Heart left ventricle (tissue), 16 donors: ENCODE results near the gene EIF2B2. TPM values are rescaled to one million over a fixed set of nuclear protein-coding genes. Genes with fewer than 3 reads are reported as not detected.

Experiments
- ATAC-seq, 4 donors: fragments of 200-7000 bp; cut with Tn5 transposase; one replicate each; pipeline ENCODE4 v1.9.1; 2020 to 2022; ENCODE audit warnings: moderate library complexity in 4 of 4, mild to moderate bottlenecking in 3 of 4, moderate number of reproducible peaks in 1 of 4
- DNase-seq, 5 donors: peaks; one replicate each; pipeline ENCODE4 v3.0.0-alpha.2; 2020
- H3K27ac ChIP-seq, 12 donors: fragments of 200-600 bp; sonication (generic) in 4 of 12; one replicate each; pipeline versions ENCODE4 v1.5.0 to v1.8.0; 2016 to 2022; ENCODE audit warnings: mild to moderate bottlenecking in 2 of 12
- H3K27me3 ChIP-seq, 9 donors: fragments of 200-600 bp; sonication (generic) in 2 of 9; one replicate each; pipeline versions ENCODE4 v1.5.1 to v1.8.0; 2016 to 2022; ENCODE audit warnings: mild to moderate bottlenecking in 3 of 9
- H3K36me3 ChIP-seq, 9 donors: fragments of 200-600 bp; sonication (generic) in 2 of 9; one replicate each; pipeline versions ENCODE4 v1.5.0 to v1.8.0; 2018 to 2022; ENCODE audit warnings: mild to moderate bottlenecking in 2 of 9
- H3K4me1 ChIP-seq, 12 donors: fragments of 200-600 bp; sonication (generic) in 4 of 12; one replicate each; pipeline versions ENCODE4 v1.5.0 to v1.8.0; 2016 to 2022; ENCODE audit warnings: mild to moderate bottlenecking in 3 of 12
- H3K4me3 ChIP-seq, 12 donors: fragments of 200-600 bp; sonication (generic) in 4 of 12; one replicate each; pipeline versions ENCODE4 v1.5.0 to v1.8.0; 2017 to 2022; ENCODE audit warnings: mild to moderate bottlenecking in 9 of 12, moderate library complexity in 4 of 12
- H3K9me3 ChIP-seq, 12 donors: fragments of 200-600 bp; sonication (generic) in 4 of 12; one replicate each; pipeline versions ENCODE4 v1.5.0 to v1.8.0; 2016 to 2022; ENCODE audit warnings: mild to moderate bottlenecking in 1 of 12
- CTCF ChIP-seq, 12 donors: fragments of 200-600 bp; sonication (generic) in 4 of 12; IDR thresholded peaks; one replicate each; pipeline versions ENCODE4 v1.5.0 to v1.8.0; 2018 to 2022; ENCODE audit warnings: antibody characterized with exemption in 12 of 12, mild to moderate bottlenecking in 5 of 12
- POLR2A ChIP-seq, 2 donors: fragments of 450-650 bp; IDR thresholded peaks; one replicate each; pipeline ENCODE4 v1.6.1; 2017; ENCODE audit warnings: antibody characterized with exemption in 2 of 2, mild to moderate bottlenecking in 2 of 2, moderate library complexity in 2 of 2
- WGBS, 4 donors: extraction: QIAGEN DNeasy Blood & Tissue Kit in 2 of 4; methylation state at CpG; one replicate each; pipeline versions ENCODE4 v1.1.5 to v1.1.7; 2013 to 2018; 5-methylcytosine and 5-hydroxymethylcytosine counted together
- intact Hi-C, 10 donors: fragments of 100-400 bp; cut with DNase I; formaldehyde crosslinking; loops; one replicate each; pipeline versions ENCODE4 v1.11.1 to v1.14.2; 2022
- polyA plus RNA-seq, 2 donors: library from polyadenylated mRNA; stranded (reverse); fragments of 200-250 nt; gene quantifications; one replicate each; pipeline ENCODE4 v1.2.3, GENCODE V29; 2013
- total RNA-seq, 9 donors: library from RNA; depleted of rRNA in 2 of 9; stranded (reverse); fragments of >200 nt in 2 of 9; fragmentation: NEBNext Ultra II Directional in 3 of 9; extraction: Animal tissue kit (Norgen Biotek cat#: 25700) in 3 of 9; gene quantifications; one replicate each; pipeline versions ENCODE4 v1.1.0 to v1.2.4, GENCODE V29; 2016 to 2023
- donor health status: ischemic (EF 13 %, LVEDD 7.1; RV severe dilation, severe dysfunction).
- donor health status: healthy with polysubstance abuse.
- donor health status: DM: no; HTN: yes; CAD: no.
- donor health status: DM: no; HTN: no; CAD: no.
- donor health status: ischemic (EF 25% LVEDD 6.9; RV normal size, moderate dysfunction).
- donor health status: ischemic (EF 25% LVEDD 5.7; RV mildly dilated, moderate dysfunction).
- donor health status: healthy.
- donor health status: DM: yes; HTN: yes; CAD: no.
- donor health status: ischemic (EF 35%, LVEDD 5.7; RV mildly dilated, moderate dysfunction).
- donor health status: nonischemic (EF 11% LVEDD 7.7; RV severe dilation, severe dysfunction).
- donor health status: DM: yes; HTN: yes; CAD: no.
- donor health status: PGD.
- donor health status: ischemic (EF 29% LVEDD 5.4; RV normal size, mild dysfunction).
- donor health status: nonischemic (EF 23%, LVEDD 6.1; RV moderate dilation, normal function).

Gene EIF2B2
- total and polyA plus RNA-seq, 11 donors, result 16.0 to 68.8 (median 30.3) TPM

- DNase-seq (peak in 1 of 5 donors; percentile 23), ATAC-seq (peak in 2 of 4 donors; percentile 19 to 29)
- Histone ChIP-seq H3K9me3 (no peaks in the 10 kb centered on the region), H3K36me3 (no peaks in the 10 kb centered on the region), H3K4me3 (peak overlapping the region; percentile 51 to 89 (median 70)), H3K27ac (peak overlapping the region in 11 of 12 donors; percentile 36 to 87 (median 76)), H3K4me1 (peaks cover 0 to 60% (median 34%) of the 10 kb centered on the region in 12 donors), H3K27me3 (peaks cover 0 to 9% (median 0%) of the 10 kb centered on the region in 9 donors)
- WGBS, 4 donors, result 7 to 11% (median 8%) methylated on average over 2 to 3 of the region's 3 CpGs
- intact Hi-C loops, result loop anchor here in 1 of 10 donors (5.0 kb wide), 1 partner anchor 47 kb away; the partner anchor contains the start of gene EIF2B2
- TF ChIP-seq CTCF (IDR thresholded peaks at IDR 0.05), result no peak
- TF ChIP-seq POLR2A (IDR thresholded peaks at IDR 0.05), result no peak
These were observed 47.8 kb upstream of the EIF2B2 start for GRCh38 chr14:74954947-74955228.

- H3K27ac ChIP-seq, result peak within 1 kb of the TSS in 11 of 12 donors; percentile 36 to 87 (median 76)
- peak; percentile 73 to 88 (median 79) for DNase-seq
- ATAC-seq, result peak in 3 of 4 donors; percentile 78 to 85 (median 78)
- no peaks in the 10 kb centered on the region for H3K36me3 ChIP-seq
- 4 to 30% (median 6%) methylated on average over 4 to 73 of the region's 73 CpGs for WGBS, 4 donors
- peak within 1 kb of the TSS; percentile 51 to 89 (median 70) for H3K4me3 ChIP-seq
- intact Hi-C loops, result no loop called here
- peaks cover 0 to 9% (median 0%) of the 10 kb centered on the region in 9 donors for H3K27me3 ChIP-seq
- no peaks in the 10 kb centered on the region for H3K9me3 ChIP-seq
- peaks cover 0 to 56% (median 34%) of the 10 kb centered on the region in 12 donors for H3K4me1 ChIP-seq
- TF ChIP-seq CTCF (IDR thresholded peaks at IDR 0.05), result no peak
- TF ChIP-seq POLR2A (IDR thresholded peaks at IDR 0.05), result peak in 1 of 2 donors; percentile 94
These were observed 47.3 kb upstream of the EIF2B2 start, which contains the start of gene PGF for GRCh38 chr14:74955229-74956026. Gene PGF (minus strand): TSS chr14:74955597. CDS start chr14:74955242, 355 bp downstream.

GRCh38 chr14:74956027-74956279 is 46.8 kb upstream of the EIF2B2 start:
- no peak for TF ChIP-seq POLR2A (IDR thresholded peaks at IDR 0.05)
- TF ChIP-seq CTCF (IDR thresholded peaks at IDR 0.05), result no peak
- intact Hi-C loops, result no loop called here
- no peaks in the 10 kb centered on the region for H3K9me3 ChIP-seq
- peak overlapping the region in 10 of 12 donors; percentile 58 to 89 (median 72) for H3K4me3 ChIP-seq
- H3K27ac ChIP-seq, result peak overlapping the region in 3 of 12 donors; percentile 63 to 81 (median 74)
- DNase-seq (no peak), ATAC-seq (no peak)
- peaks cover 0 to 51% (median 32%) of the 10 kb centered on the region in 12 donors for H3K4me1 ChIP-seq
- H3K27me3 ChIP-seq, result peaks cover 0 to 9% (median 0%) of the 10 kb centered on the region in 9 donors
- whole genome bisulfite sequencing, 4 donors, result 74 to 93% (median 82%) methylated on average over 8 to 9 of the region's 9 CpGs
- H3K36me3 ChIP-seq, result no peaks in the 10 kb centered on the region

- no peak overlapping the region for H3K27ac ChIP-seq
- peaks cover 0 to 9% (median 0%) of the 10 kb centered on the region in 9 donors for H3K27me3 ChIP-seq
- WGBS, 4 donors, result 82 to 89% (median 83%) methylated on average over 13 to 24 of the region's 24 CpGs
- intact Hi-C loops, result no loop called here
- H3K9me3 ChIP-seq, result no peaks in the 10 kb centered on the region
- peak overlapping the region in 3 of 12 donors; percentile 72 to 89 (median 78) for H3K4me3 ChIP-seq
- ATAC-seq, result no peak
- peaks cover 0 to 45% (median 28%) of the 10 kb centered on the region in 12 donors for H3K4me1 ChIP-seq
- TF ChIP-seq POLR2A (IDR thresholded peaks at IDR 0.05), result no peak
- TF ChIP-seq CTCF (IDR thresholded peaks at IDR 0.05), result no peak
- no peaks in the 10 kb centered on the region for H3K36me3 ChIP-seq
- no peak for DNase-seq
These were observed 46.2 kb upstream of the EIF2B2 start for GRCh38 chr14:74956280-74957072.
